ENCODE measurements around the gene SLCO1C1.
"Not testable (repeated sequence)": the region's sequence is repeated elsewhere in the genome, so short reads cannot be mapped to it uniquely, and the experiment has no call there.

Gene SLCO1C1, protein sequence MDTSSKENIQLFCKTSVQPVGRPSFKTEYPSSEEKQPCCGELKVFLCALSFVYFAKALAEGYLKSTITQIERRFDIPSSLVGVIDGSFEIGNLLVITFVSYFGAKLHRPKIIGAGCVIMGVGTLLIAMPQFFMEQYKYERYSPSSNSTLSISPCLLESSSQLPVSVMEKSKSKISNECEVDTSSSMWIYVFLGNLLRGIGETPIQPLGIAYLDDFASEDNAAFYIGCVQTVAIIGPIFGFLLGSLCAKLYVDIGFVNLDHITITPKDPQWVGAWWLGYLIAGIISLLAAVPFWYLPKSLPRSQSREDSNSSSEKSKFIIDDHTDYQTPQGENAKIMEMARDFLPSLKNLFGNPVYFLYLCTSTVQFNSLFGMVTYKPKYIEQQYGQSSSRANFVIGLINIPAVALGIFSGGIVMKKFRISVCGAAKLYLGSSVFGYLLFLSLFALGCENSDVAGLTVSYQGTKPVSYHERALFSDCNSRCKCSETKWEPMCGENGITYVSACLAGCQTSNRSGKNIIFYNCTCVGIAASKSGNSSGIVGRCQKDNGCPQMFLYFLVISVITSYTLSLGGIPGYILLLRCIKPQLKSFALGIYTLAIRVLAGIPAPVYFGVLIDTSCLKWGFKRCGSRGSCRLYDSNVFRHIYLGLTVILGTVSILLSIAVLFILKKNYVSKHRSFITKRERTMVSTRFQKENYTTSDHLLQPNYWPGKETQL

DNA sequence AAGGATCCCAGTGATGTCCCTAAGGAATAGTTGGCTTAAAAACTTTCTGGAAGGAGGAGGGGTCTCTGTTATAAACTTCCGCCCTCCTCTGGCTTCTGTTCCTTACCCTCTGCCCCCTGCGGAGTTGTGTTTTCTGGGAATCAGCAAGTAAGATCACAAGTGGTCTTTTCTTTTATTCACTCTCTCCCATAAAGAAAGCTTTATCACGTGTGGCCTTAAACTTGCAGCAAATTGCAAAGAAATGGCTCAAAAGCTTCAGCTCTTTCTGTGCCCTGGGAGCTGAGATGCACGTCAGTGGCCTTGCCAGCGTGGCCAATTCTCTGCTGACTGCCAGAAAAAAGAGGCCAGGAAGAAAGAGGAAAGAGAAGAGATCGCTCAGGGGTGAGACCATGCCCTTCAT lies at the start of gene SLCO1C1:
TSS of gene SLCO1C1 (plus strand) at position 101 of the 400 bp plus-strand sequence. CDS start 4,245 bp downstream, outside the sequence.
- no peak for DNase-seq

DNA sequence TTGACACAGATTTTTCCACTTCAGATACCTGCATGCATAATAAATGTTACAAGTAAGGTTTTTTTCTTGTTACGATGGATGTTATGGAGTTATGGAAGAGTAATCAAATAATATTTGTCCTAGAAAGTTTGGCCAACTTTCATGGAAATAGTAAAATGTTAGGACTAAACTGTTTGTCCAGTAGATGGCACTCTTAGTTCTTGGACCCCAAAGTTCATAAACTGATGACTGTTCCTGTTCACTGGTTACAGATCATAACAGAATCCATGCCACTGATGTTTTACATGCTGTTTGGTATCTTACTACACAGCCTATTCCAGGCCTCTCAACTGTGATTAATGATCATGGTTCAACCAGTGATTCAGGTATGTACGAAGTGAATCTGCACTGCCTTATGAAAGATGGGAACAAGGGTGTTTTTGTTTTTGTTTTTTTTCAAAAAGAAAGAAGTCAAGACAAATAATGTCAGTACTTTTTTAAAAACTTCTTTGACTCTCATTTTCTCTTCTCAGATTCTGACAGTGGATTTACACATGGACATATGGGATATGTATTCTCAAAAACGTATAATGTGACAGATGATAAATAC lies 48.8 kb upstream of the SLCO1C1 start:
- peak; percentile 45 for DNase-seq

DNA sequence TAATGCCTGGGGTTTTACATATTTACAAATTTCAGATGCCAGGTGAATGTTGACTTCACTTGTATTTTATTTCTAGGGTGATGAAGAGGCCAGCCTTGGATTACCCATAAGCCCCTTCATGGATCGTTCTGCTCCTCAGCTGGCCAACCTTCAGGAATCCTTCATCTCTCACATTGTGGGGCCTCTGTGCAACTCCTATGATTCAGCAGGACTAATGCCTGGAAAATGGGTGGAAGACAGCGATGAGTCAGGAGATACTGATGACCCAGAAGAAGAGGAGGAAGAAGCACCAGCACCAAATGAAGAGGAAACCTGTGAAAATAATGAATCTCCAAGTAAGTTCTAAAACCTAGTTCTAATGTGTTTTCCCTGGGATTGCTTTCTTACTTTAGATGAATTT lies 41.3 kb upstream of the SLCO1C1 start:
- no peak for DNase-seq

DNA sequence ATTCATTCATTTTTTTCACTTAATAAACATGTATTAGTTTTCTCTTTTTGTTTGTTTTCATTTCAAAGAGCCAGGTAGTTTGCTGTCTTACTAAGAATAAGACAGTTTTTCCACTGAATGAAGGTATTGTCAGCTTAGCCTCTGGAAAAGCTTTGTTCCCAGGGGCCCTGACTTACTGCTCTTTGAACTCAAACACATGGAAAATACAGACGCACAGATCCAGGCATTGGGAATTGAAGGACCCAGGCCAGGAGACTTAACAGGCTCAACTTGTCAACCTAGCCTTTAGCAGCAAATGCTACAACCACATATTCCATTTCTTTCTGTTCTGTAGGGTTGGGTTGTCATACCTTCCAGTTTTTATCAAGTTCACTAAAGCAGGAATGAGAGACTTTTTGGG lies 38.5 kb upstream of the SLCO1C1 start:
- DNase-seq = no peak

GRCh38 chr12:20657496-20657895 lies 37.6 kb upstream of the SLCO1C1 start:
- DNase-seq = no peak

DNA sequence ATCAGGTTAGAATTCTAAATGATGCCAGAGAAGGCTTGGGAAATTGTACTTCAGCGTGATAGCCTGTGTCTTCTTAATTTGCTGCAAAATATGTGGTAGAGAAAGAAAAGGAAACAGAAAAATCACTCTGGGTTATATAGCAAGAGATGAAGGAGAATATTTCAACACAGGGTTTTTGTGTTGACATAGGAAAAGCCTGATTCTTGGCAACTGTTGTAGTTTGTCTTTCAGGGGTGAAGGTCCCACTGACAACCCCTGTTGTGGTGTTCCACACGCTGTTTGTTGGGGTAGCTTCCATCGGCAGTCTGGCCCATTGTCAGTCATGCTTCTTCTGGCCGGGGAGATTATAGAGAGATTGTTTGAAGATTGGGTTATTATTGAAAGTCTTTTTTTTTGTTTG lies 13.8 kb upstream of the SLCO1C1 start:
- no peak for DNase-seq

- DNase-seq = no peak
These were observed 1.2 kb downstream of the SLCO1C1 start for GRCh38 chr12:20696181-20696905.

- peak; percentile 2 for DNase-seq
These were observed 6.0 kb downstream of the SLCO1C1 start for GRCh38 chr12:20701106-20701505.

- no peak for DNase-seq
These were observed 9.7 kb downstream of the SLCO1C1 start for GRCh38 chr12:20704860-20705259.

DNA sequence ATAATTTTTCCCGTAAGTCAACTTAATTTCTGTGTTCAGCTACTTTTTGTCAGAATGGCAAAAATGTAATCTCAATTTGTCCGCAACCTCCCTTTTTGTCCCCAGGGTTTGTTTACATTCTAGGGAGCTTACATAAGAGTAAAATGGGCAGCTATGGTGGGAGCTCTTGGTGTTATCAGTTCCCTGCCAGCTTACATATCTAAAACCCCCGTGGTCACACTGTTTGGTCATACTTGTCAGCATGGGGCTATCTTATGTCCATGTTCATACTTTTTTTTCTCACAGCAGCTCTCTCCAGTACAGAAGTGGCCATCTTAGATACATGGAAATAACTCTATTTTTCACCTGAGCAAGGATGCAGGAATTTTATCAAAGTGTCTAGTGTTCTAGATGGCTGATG lies 16.7 kb downstream of the SLCO1C1 start:
- no peak for DNase-seq

DNA sequence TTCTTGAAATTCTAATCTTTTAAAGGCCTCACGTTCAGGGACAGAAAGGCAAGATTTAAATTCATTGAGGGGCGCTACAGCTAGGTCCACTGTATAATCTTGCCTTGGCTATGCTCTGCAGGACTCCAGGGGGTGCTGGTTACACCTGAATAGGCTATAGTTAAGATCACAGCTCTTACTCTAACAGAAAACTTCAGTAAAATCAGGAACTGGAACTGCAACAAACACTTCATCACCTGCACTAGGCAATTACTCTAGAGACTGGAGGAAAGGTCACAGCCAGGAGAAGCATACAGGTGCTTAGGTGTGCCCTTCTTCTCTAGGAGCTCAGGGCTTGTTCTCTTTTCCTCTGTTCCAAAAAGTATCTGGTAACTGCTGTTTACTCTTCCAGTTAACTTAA lies 20.9 kb downstream of the SLCO1C1 start:
- peak; percentile 12 for DNase-seq

DNA sequence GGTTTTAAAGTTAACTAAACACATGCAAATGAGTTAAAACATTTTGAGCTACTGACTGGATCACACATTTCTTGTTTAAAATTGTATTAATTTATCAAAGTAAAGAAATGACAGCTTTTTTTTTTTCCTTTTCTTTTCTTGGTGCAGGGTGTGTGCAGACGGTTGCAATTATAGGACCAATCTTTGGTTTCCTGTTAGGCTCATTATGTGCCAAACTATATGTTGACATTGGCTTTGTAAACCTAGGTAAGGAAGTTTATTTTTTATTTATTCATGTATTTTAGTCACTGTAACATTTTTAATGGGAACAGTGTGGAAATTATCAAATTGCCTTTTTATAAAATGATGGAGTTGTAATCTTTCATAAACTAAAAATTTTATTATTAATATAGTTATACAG lies 21.9 kb downstream of the SLCO1C1 start:
- peak; percentile 31 for DNase-seq

GRCh38 chr12:20718294-20718693 lies 23.2 kb downstream of the SLCO1C1 start:
- no peak for DNase-seq

- DNase-seq = peak; percentile 1
These were observed 27.0 kb downstream of the SLCO1C1 start for GRCh38 chr12:20722142-20722541.

DNA sequence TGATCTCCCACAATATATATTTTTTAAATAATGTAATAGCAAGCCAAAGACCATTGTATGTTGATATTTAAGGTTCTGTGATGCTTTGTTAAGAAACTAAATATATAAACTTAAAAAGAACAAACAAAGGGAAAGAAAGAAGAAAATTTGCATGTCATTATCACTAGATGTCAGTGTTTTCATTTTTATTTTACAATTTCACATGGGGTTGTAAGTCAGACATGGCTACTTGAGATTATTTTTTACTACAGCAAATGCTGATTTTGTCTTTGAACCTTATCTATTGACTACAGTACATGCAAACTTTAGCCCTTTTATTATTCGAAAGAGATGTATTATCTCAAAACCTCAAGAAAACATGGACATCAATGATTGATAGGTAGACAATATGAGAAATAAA lies 36.1 kb downstream of the SLCO1C1 start:
- DNase-seq = no peak

- DNase-seq = no peak
These were observed 45.8 kb downstream of the SLCO1C1 start for GRCh38 chr12:20740972-20741371.

- no peak for DNase-seq
These were observed 53.1 kb downstream of the SLCO1C1 start for GRCh38 chr12:20748198-20748597.

- no peak for DNase-seq
These were observed 55.9 kb downstream of the SLCO1C1 start for GRCh38 chr12:20751046-20751445.

DNA sequence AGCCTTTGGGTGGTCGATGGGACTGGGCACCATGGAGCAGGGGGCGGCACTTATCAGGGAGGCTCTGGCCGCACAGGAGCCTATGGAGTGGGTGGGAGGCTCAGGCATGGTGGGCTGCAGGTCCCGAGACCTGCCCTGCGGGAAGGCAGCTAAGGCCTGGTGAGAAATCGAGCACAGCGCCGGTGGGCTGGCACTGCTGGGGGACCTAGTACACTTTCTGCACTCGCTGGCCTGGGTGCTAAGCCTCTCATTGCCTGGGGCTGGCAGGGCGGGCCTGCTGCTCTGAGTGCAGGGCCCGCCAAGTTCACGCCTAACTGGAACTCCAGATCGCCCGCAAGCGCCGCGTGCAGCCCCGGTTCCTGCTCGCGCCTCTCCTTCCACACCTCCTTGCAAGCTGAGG lies 82.3 kb downstream of the SLCO1C1 start:
- no peak for DNase-seq

- DNase-seq = no peak
These were observed 83.8 kb downstream of the SLCO1C1 start for GRCh38 chr12:20778969-20779368.

- DNase-seq = not testable (repeated sequence)
These were observed 84.8 kb downstream of the SLCO1C1 start for GRCh38 chr12:20779971-20780370.

DNA sequence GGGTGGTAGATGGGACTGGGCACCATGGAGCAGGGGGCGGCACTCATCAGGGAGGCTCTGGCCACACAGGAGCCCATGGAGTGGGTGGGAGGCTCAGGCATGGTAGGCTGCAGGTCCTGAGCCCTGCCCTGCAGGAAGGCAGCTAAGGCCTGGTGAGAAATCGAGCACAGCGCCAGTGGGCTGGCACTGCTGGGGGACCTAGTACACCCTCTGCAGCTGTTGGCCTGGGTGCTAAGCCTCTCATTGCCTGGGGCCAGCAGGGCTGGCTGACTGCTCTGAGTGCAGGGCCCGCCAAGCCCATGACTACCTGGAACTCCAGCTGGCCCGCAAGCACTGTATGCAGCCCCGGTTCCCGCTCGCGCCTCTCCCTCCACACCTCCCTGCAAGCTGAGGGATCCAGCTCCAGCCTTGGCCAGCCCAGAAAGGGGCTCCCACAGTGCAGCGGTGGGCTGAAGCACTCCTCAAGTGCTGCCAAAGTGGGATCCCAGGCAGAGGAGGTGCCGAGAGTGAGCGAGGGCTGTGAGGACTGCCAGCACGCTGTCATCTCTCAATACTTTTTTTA lies 88.7 kb downstream of the SLCO1C1 start:
- DNase-seq = not testable (repeated sequence)

DNA sequence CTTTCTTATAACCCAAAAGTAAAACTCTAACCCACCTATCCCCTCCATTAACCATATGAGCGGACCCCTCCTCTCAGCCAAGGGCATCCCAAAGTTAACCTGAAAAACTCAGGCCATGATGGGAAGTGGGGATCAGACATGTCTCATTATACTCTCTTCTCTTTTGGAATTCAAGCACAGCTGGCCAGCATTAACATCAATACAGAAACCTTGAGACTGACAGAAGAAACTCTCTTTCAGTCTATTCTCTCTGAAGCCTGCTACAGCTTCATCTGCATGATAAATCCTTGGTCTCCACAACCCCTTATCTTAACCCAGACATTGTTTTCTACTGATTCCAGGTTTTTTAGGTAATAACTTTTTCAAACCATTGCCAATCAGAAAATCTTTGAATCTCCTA lies 97.8 kb downstream of the SLCO1C1 start:
- DNase-seq = no peak

All from NCI-H69 (cell line).